Neural cell (in vitro differentiated cells): ENCODE results near the gene TCP11.

Source experiments
- EP300 ChIP-seq: fragments of 450-650 bp; conservative IDR thresholded peaks from 2 replicates; pipeline ENCODE4 v1.6.1; 2014; ENCODE audit warnings: antibody characterized with exemption, mild to moderate bottlenecking, moderate library complexity; ENCODE audit not compliant: poor library complexity, severe bottlenecking
- EZH2 ChIP-seq: fragments of 200-600, 300-800 bp; shearing (Covaris generic), sonication (generic); IDR thresholded peaks from 2 replicates; pipeline ENCODE4 v1.6.1; 2014; ENCODE audit warnings: antibody characterized with exemption, low read length, borderline replicate concordance, mild to moderate bottlenecking; ENCODE audit not compliant: insufficient read depth, poor library complexity, severe bottlenecking
- POLR2AphosphoS5 ChIP-seq: IDR thresholded peaks from 2 replicates; pipeline ENCODE4 v1.6.1; 2012
- RAD21 ChIP-seq: fragments of 450-650 bp; conservative IDR thresholded peaks from 2 replicates; pipeline ENCODE4 v1.6.1; 2014; ENCODE audit warnings: antibody characterized with exemption, mild to moderate bottlenecking, moderate library complexity
- SMC3 ChIP-seq: fragments of 450-650 bp; conservative IDR thresholded peaks from 2 replicates; pipeline ENCODE4 v1.6.1; 2014; ENCODE audit warnings: antibody characterized with exemption, mild to moderate bottlenecking, moderate library complexity; ENCODE audit not compliant: poor library complexity
- TAF1 ChIP-seq: IDR thresholded peaks from 2 replicates; pipeline ENCODE4 v1.6.1; 2012; ENCODE audit warnings: low read depth
- TF ChIP-seq, protein P1 (sequence below): fragments of 450-650 bp; IDR thresholded peaks from 2 replicates; pipeline ENCODE4 v1.5.1; 2014; ENCODE audit warnings: antibody characterized with exemption, mild to moderate bottlenecking, moderate library complexity; ENCODE audit not compliant: poor library complexity, severe bottlenecking

DNA sequence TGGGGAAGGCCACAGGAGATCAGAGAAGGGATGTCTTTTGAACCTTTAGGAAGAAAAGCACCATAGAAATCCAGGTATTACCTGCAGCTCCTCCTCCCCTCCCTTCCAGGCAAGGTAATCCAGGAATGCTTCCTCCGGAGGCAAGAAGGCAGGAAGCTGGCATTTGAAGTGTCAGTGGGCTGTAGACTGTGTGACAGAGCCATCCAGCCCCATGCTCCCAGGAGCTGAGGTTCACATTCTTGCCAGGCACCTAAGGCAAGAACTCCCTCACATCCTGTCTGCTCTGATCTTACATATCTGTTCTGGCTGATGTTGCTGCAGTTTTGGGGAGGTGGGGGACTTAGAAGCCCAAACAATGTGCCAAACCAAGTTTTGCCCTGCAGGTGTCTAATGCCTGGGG, 44.8 kb upstream of the TCP11 start:
- no peak for TF ChIP-seq TAF1
- TF ChIP-seq, protein P1, sequence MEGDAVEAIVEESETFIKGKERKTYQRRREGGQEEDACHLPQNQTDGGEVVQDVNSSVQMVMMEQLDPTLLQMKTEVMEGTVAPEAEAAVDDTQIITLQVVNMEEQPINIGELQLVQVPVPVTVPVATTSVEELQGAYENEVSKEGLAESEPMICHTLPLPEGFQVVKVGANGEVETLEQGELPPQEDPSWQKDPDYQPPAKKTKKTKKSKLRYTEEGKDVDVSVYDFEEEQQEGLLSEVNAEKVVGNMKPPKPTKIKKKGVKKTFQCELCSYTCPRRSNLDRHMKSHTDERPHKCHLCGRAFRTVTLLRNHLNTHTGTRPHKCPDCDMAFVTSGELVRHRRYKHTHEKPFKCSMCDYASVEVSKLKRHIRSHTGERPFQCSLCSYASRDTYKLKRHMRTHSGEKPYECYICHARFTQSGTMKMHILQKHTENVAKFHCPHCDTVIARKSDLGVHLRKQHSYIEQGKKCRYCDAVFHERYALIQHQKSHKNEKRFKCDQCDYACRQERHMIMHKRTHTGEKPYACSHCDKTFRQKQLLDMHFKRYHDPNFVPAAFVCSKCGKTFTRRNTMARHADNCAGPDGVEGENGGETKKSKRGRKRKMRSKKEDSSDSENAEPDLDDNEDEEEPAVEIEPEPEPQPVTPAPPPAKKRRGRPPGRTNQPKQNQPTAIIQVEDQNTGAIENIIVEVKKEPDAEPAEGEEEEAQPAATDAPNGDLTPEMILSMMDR: no peak
- TF ChIP-seq RAD21: no peak
- TF ChIP-seq SMC3: no peak
- no peak for TF ChIP-seq EZH2
- no peak for TF ChIP-seq EP300
- TF ChIP-seq POLR2AphosphoS5: no peak
